HG03175 (cell line): Measurements from ENCODE around the gene PAK6.

ENCODE experiments used
- ATAC-seq: cut with Tn5 transposase; IDR thresholded peaks from one replicate; pipeline ENCODE4 v1.9.1; 2021; ENCODE audit warnings: mild to moderate bottlenecking, moderate library complexity; ENCODE audit not compliant: unreplicated experiment

PAK6 gene

GRCh38 chr15:40309344-40309862 is 70.5 kb downstream of the PAK6 start:
- no peak for ATAC-seq

DNA sequence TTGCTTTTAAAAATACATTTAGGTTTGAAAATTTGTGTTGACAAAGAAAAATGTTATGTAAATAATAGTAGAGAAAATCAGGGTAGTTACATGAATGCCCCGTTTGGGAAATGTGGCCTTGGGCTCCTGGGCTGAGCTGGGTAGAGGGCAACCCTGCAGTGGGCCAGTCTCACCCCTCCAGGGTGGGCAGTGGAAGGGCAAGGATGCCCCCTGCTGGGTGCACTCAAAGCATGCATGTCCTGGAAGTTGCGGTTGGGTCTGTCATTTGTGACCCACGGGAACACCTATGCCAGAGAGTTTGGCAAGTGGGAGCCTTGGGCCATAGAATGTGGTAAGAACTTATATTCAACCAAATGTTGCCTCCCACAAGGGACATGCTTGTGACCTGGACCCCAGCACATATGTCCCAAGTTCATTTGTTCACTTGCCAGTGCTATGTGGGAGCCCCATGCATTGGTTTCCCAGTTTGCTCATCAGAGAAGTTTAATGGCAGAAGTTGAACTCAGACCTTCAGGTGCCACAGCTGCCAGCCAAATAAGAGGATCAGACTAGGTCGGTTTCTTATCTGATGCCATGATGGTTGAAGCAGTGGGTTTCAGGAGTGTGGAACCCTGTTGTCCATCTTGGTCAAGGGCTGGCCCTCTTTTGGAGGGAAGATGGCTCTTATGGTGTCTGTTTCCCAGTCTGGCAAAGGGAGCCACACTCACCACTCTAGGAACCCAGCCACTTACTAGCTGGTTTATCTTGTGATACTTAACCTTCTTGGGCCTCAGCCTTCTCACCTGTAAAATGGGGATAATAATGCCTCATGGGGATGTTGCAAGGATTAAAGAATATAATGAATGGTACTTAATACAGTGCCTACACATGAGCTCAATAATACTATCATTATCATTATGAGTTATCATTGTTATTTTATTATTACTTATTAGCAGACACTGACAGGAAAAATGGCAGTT is 71.4 kb downstream of the PAK6 start:
- no peak for ATAC-seq

GRCh38 chr15:40310993-40311392 is 72.1 kb downstream of the PAK6 start:
- no peak for ATAC-seq

GRCh38 chr15:40312370-40313158 is 73.7 kb downstream of the PAK6 start:
- no peak for ATAC-seq

- ATAC-seq = no peak
Measured at GRCh38 chr15:40313531-40314398, 74.9 kb downstream of the PAK6 start.

DNA sequence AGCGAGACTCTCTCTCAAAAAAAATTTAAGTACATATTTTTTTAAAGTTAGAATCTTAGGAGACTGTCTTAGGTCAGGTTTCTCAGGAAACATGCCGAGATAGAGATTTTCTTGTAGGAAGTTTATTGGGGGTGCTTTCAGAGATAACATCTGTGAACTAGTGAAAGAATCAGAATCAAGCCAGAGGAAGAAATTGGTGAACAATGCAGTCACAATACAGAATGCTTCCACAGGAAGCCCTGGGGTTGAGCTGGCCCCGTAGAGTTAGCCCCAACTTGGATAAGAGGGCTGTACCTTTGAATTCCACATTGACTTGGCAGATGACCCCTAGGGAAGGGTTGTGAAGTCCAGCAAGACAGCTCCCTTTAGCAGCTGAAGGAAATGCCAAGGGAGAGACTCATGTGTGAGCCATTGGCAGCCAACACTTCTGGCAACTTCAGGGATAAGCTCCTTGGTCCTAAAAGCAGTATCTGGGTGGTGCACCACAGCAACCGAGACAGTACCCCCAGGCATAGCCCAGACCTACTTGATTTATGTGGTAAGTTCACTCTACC is 75.9 kb downstream of the PAK6 start:
- ATAC-seq = no peak

GRCh38 chr15:40316931-40317330 is 78.1 kb downstream of the PAK6 start:
- no peak for ATAC-seq

GRCh38 chr15:40317580-40317979 is 78.7 kb downstream of the PAK6 start:
- no peak for ATAC-seq

DNA sequence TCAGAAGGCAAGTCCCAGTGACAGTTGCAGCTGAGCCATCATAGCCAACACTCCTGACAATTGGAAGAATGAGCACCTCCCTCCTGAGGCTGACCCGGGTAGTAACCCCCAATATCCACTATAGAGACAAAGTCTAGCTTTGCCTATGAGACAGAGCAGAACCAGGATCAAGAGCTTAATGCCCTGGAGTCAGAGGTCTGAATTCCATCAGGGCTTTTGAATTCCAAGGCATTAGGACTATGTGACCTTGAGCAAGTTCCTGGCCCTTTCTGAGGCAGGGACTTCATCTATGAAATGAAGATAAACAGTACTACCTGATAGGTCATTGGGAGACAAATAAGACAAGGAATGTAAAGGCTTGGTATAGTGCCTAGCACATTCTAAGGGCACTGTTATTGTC is 81.5 kb downstream of the PAK6 start:
- ATAC-seq = no peak

GRCh38 chr15:40320931-40321371 is 82.1 kb downstream of the PAK6 start:
- no peak for ATAC-seq

DNA sequence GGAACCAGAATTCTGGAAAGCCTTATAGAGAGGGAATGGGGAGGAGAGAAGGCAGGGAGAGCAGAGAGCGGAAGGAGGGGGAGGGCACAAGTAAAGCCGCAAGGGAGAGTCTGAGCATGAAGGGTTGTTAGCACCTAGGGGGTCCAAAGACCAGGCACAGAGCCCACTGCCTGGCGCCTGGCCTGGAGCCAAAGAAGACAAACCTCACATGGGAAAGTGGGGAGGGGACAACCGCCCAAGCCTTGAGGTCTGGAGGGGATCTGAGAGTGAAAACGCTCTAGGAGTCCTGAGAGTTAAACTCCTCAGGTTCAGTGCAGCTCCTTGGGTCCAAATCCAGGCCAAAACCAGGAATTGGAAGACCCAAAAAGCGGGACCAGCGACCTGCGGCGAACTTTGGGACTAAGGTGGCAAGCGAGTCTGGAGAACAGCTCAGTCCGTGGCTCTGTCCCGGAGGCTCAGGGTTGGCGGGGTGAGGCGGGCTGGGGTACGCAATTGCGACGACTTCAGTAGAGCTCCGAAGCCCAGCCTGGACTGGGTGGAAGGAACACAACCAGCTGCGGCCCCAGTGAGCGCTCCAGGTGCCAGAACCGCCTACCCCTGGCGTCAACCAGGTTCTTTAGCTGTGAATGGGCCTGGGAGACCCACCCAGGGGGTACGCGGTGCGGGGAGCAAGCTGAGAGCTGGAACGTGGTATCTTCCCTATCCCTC is 83.8 kb downstream of the PAK6 start:
- ATAC-seq = no peak

DNA sequence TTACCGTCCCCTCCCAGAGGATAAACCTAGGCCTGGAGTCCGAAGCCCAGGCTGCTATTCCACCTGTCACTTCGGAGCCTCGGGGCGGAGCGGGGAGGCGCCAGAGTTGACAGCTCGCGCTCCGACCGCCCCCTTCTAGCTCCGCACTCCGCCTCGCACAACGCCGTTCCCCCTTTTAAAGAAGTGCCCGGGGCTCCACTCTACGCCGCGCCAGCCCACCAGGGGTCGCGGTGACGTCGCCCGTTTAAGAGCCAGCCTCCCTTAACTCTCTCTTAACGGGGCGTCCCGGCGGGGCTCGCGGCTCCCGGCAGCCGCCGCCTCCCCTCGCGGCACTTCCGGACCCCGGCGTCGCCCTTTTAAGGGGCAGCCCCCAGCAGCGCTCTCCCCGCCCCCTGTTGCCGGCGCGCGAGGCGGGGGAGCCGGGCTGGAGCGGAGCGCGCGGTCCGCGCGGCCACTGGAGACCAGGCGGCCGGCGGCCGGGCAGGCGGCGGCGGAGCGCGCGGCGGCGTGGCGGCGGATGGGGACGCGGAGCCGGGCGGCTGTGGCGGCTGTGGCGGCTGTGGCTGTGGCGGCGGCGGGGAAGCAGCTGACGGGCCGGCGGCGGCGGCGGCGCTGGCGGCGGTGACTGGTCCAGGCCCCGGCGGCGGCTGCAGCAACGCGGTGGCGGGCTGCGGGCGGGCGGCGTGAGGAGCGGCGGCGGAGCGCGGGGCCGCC is 84.5 kb downstream of the PAK6 start, which contains the start of gene INAFM2:
TSS of gene INAFM2 (plus strand) at position 454 of the 714 bp plus-strand sequence. CDS start 364 bp downstream, outside the sequence.
- peak; percentile 84 for ATAC-seq

- ATAC-seq = peak; percentile 4
Measured at GRCh38 chr15:40323953-40324937, 85.4 kb downstream of the PAK6 start.

DNA sequence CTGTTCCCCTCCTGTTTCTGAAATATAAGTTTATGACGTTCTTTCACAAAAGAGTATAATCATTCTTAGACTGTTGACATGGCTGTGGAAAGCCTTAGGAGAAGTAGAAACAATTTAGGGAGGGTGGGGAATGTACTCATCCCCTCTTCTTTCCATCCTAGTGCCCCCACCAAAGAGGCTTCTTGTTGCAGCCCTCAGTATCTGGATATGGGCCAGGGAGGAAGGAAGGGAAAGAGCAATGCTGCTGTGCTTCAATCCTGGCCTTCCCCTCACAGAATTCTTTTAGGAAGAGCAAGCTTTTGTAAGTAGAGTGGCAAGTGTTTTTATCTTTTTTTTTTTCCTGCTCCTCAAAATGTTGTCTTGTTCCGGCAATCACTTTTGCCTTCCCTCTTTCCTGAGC is 86.3 kb downstream of the PAK6 start:
- ATAC-seq = no peak

- ATAC-seq = no peak
Measured at GRCh38 chr15:40325700-40326099, 86.8 kb downstream of the PAK6 start.
